ENCODE data around the gene DOCK4. TPM values are rescaled to one million over a fixed set of nuclear protein-coding genes. Genes with fewer than 3 reads are reported as not detected.

DOCK4 gene
- total and polyA plus RNA-seq, 4 donors, result 7.2 to 48.9 (median 12.8) TPM

- Histone ChIP-seq H3K27me3 (ENCODE audit: control insufficient read depth in 4 of 4, insufficient read depth in 4 of 4, low read length in 3 of 4) (no peaks in the 10 kb centered on the region), H3K4me3 (ENCODE audit: low read depth in 1 of 3, low read length in 3 of 3) (no peak overlapping the region), H3K36me3 (ENCODE audit: control insufficient read depth in 4 of 4, insufficient read depth in 3 of 4, low read depth in 1 of 4, low read length in 3 of 4) (no peaks in the 10 kb centered on the region), H3K9me3 (ENCODE audit: control insufficient read depth in 4 of 4, low read length in 3 of 4) (no peaks in the 10 kb centered on the region), H3K27ac (ENCODE audit: low read depth in 1 of 2, low read length in 2 of 2) (no peak overlapping the region), H3K4me1 (ENCODE audit: control insufficient read depth in 4 of 4, insufficient read depth in 4 of 4, low read length in 3 of 4) (peaks cover 0 to 6% (median 4%) of the 10 kb centered on the region in 4 donors), H3K9ac (ENCODE audit: low read depth in 1 of 2, low read length in 2 of 2) (no peak overlapping the region)
- TF ChIP-seq SP1 (IDR thresholded peaks at IDR 0.05) (no peak), HNF4A (conservative IDR thresholded peaks at IDR 0.05) (no peak), EGR1 (IDR thresholded peaks at IDR 0.05; ENCODE audit: low read depth in 2 of 2) (no peak), NR2F2 (IDR thresholded peaks at IDR 0.05) (no peak), JUND (IDR thresholded peaks at IDR 0.05) (no peak), ATF3 (IDR thresholded peaks at IDR 0.05) (no peak), YY1 (IDR thresholded peaks at IDR 0.05) (no peak), RAD21 (IDR thresholded peaks at IDR 0.05) (no peak), GABPA (IDR thresholded peaks at IDR 0.05 in 1 of 2, conservative IDR thresholded peaks at IDR 0.05 in 1 of 2) (no peak), FOXA1 (IDR thresholded peaks at IDR 0.05) (no peak), TAF1 (conservative IDR thresholded peaks at IDR 0.05) (no peak), ZBTB33 (IDR thresholded peaks at IDR 0.05) (no peak), FOXA2 (IDR thresholded peaks at IDR 0.05) (no peak), HNF4G (IDR thresholded peaks at IDR 0.05) (no peak), RXRA (IDR thresholded peaks at IDR 0.05) (no peak), CTCF (IDR thresholded peaks at IDR 0.05; ENCODE audit: low read depth, low read length, missing input control) (no peak), REST (IDR thresholded peaks at IDR 0.05) (no peak)
- WGBS, result 98% methylated on average over 1 of the region's 1 CpG
- no peak for DNase-seq (ENCODE audit: low spot score)
These were observed 49.8 kb downstream of the DOCK4 start for GRCh38 chr7:112156412-112156811.

- no peak overlapping the region for H3K4me3 ChIP-seq (ENCODE audit: low read depth in 1 of 3, low read length in 3 of 3)
- no peak overlapping the region for H3K9ac ChIP-seq (ENCODE audit: low read depth in 1 of 2, low read length in 2 of 2)
- no peaks in the 10 kb centered on the region for H3K36me3 ChIP-seq (ENCODE audit: control insufficient read depth in 4 of 4, insufficient read depth in 3 of 4, low read depth in 1 of 4, low read length in 3 of 4)
- TF ChIP-seq TAF1 (conservative IDR thresholded peaks at IDR 0.05) (no peak), ATF3 (IDR thresholded peaks at IDR 0.05) (no peak), YY1 (IDR thresholded peaks at IDR 0.05) (no peak), JUND (IDR thresholded peaks at IDR 0.05) (no peak), NR2F2 (IDR thresholded peaks at IDR 0.05) (no peak), SP1 (IDR thresholded peaks at IDR 0.05) (no peak), GABPA (IDR thresholded peaks at IDR 0.05 in 1 of 2, conservative IDR thresholded peaks at IDR 0.05 in 1 of 2) (no peak), RAD21 (IDR thresholded peaks at IDR 0.05) (no peak), REST (IDR thresholded peaks at IDR 0.05) (no peak), HNF4A (conservative IDR thresholded peaks at IDR 0.05) (no peak), HNF4G (IDR thresholded peaks at IDR 0.05) (no peak), ZBTB33 (IDR thresholded peaks at IDR 0.05) (no peak), RXRA (IDR thresholded peaks at IDR 0.05) (no peak)
- WGBS, result 68% methylated on average over 4 of the region's 4 CpGs
- no peaks in the 10 kb centered on the region for H3K9me3 ChIP-seq (ENCODE audit: control insufficient read depth in 4 of 4, low read length in 3 of 4)
- no peaks in the 10 kb centered on the region for H3K27me3 ChIP-seq (ENCODE audit: control insufficient read depth in 4 of 4, insufficient read depth in 4 of 4, low read length in 3 of 4)
- DNase-seq (ENCODE audit: low spot score), result no peak
- H3K27ac ChIP-seq (ENCODE audit: low read depth in 1 of 2, low read length in 2 of 2), result no peak overlapping the region
- no peaks in the 10 kb centered on the region for H3K4me1 ChIP-seq (ENCODE audit: control insufficient read depth in 4 of 4, insufficient read depth in 4 of 4, low read length in 3 of 4)
These were observed 51.5 kb downstream of the DOCK4 start for GRCh38 chr7:112154690-112155089.

Data from liver (tissue), 9 donors.